HUES48 (cell line): ENCODE results near the gene E2F2.

Experiments used
- H3K27ac ChIP-seq: one replicate; pipeline ENCODE4 v1.7.0; 2013; ENCODE audit warnings: low read depth, low read length, inconsistent platforms
- H3K27me3 ChIP-seq: 2 replicates; pipeline ENCODE4 v1.6.1; 2013; ENCODE audit warnings: mild to moderate bottlenecking, low read length; ENCODE audit not compliant: control insufficient read depth, insufficient read depth
- H3K36me3 ChIP-seq: 2 replicates; pipeline ENCODE4 v1.6.1; 2013; ENCODE audit warnings: low read length; ENCODE audit not compliant: control insufficient read depth, insufficient read depth
- H3K4me1 ChIP-seq: 2 replicates; pipeline ENCODE4 v1.6.1; 2013; ENCODE audit warnings: mild to moderate bottlenecking, low read length; ENCODE audit not compliant: control insufficient read depth, insufficient read depth
- H3K4me3 ChIP-seq: 2 replicates; pipeline ENCODE4 v1.5.1; 2013; ENCODE audit warnings: mild to moderate bottlenecking, low read depth, low read length
- H3K9ac ChIP-seq: 2 replicates; pipeline ENCODE4 v1.6.1; 2013; ENCODE audit warnings: mild to moderate bottlenecking, low read depth, low read length, moderate library complexity
- H3K9me3 ChIP-seq: 2 replicates; pipeline ENCODE4 v1.6.1; 2013; ENCODE audit warnings: low read length; ENCODE audit not compliant: control insufficient read depth, insufficient read depth

Gene E2F2

GRCh38 chr1:23492132-23492720, 38.8 kb downstream of the E2F2 start:
- Histone ChIP-seq H3K27ac (no peak overlapping the region), H3K4me3 (no peak overlapping the region), H3K9me3 (no peaks in the 10 kb centered on the region), H3K27me3 (peaks cover 3% of the 10 kb centered on the region; the same call in 1 of the 2 replicates), H3K4me1 (no peaks in the 10 kb centered on the region), H3K36me3 (no peaks in the 10 kb centered on the region), H3K9ac (no peak overlapping the region)

- Histone ChIP-seq H3K4me1 (peaks cover 5% of the 10 kb centered on the region; the same call in 1 of the 2 replicates), H3K27me3 (peaks cover 10% of the 10 kb centered on the region), H3K9me3 (no peaks in the 10 kb centered on the region), H3K27ac (no peak overlapping the region), H3K4me3 (no peak overlapping the region), H3K36me3 (no peaks in the 10 kb centered on the region), H3K9ac (no peak overlapping the region)
These were observed 41.2 kb downstream of the E2F2 start for GRCh38 chr1:23489842-23490241.

- H3K27ac ChIP-seq, result no peak overlapping the region
- no peaks in the 10 kb centered on the region; the same call in 1 of the 2 replicates for H3K36me3 ChIP-seq
- no peaks in the 10 kb centered on the region for H3K9me3 ChIP-seq
- H3K4me1 ChIP-seq, result peaks cover 11% of the 10 kb centered on the region
- peaks cover 14% of the 10 kb centered on the region for H3K27me3 ChIP-seq
- H3K9ac ChIP-seq, result 0 out of 2 replicates have a peak overlapping the region, but pooled peaks have one; percentile 7
- H3K4me3 ChIP-seq, result peak overlapping the region; percentile 84
These were observed 46.1 kb downstream of the E2F2 start for GRCh38 chr1:23485002-23485332.

- Histone ChIP-seq H3K36me3 (no peaks in the 10 kb centered on the region; the same call in 1 of the 2 replicates), H3K9me3 (no peaks in the 10 kb centered on the region), H3K27me3 (peaks cover 14% of the 10 kb centered on the region), H3K27ac (peak overlapping the region; percentile 45), H3K4me1 (peaks cover 11% of the 10 kb centered on the region), H3K4me3 (peak overlapping the region; percentile 84), H3K9ac (peak overlapping the region; percentile 7; the same call in 1 of the 2 replicates)
These were observed 46.6 kb downstream of the E2F2 start for GRCh38 chr1:23484253-23485001.

GRCh38 chr1:23483321-23484252, 47.4 kb downstream of the E2F2 start, which contains the start of gene ASAP3:
Gene ASAP3 (minus strand): TSS chr1:23484179. CDS start chr1:23484133, 46 bp downstream.
- H3K27ac ChIP-seq, result peak within 1 kb of the TSS; percentile 66
- H3K4me3 ChIP-seq, result peak within 1 kb of the TSS; percentile 84
- no peaks in the 10 kb centered on the region for H3K9me3 ChIP-seq
- H3K36me3 ChIP-seq, result no peaks in the 10 kb centered on the region; the same call in 1 of the 2 replicates
- peaks cover 14% of the 10 kb centered on the region for H3K27me3 ChIP-seq
- H3K9ac ChIP-seq, result peak within 1 kb of the TSS; percentile 38
- peaks cover 11% of the 10 kb centered on the region for H3K4me1 ChIP-seq

- no peak overlapping the region for H3K27ac ChIP-seq
- H3K36me3 ChIP-seq, result no peaks in the 10 kb centered on the region; the same call in 1 of the 2 replicates
- H3K9me3 ChIP-seq, result no peaks in the 10 kb centered on the region
- H3K9ac ChIP-seq, result no peak overlapping the region
- no peak overlapping the region for H3K4me3 ChIP-seq
- H3K27me3 ChIP-seq, result peaks cover 11% of the 10 kb centered on the region
- H3K4me1 ChIP-seq, result peaks cover 11% of the 10 kb centered on the region
These were observed 49.1 kb downstream of the E2F2 start for GRCh38 chr1:23481904-23482303.

GRCh38 chr1:23481026-23481597, 49.9 kb downstream of the E2F2 start:
- H3K27ac ChIP-seq, result no peak overlapping the region
- peaks cover 11% of the 10 kb centered on the region for H3K27me3 ChIP-seq
- H3K36me3 ChIP-seq, result no peaks in the 10 kb centered on the region; the same call in 1 of the 2 replicates
- H3K9me3 ChIP-seq, result no peaks in the 10 kb centered on the region
- no peak overlapping the region for H3K4me3 ChIP-seq
- H3K9ac ChIP-seq, result no peak overlapping the region
- H3K4me1 ChIP-seq, result peaks cover 11% of the 10 kb centered on the region

GRCh38 chr1:23480187-23481025, 50.6 kb downstream of the E2F2 start:
- Histone ChIP-seq H3K4me1 (peaks cover 11% of the 10 kb centered on the region), H3K27me3 (peaks cover 10% of the 10 kb centered on the region), H3K27ac (no peak overlapping the region)

GRCh38 chr1:23479666-23479941, 51.4 kb downstream of the E2F2 start:
- Histone ChIP-seq H3K27me3 (peaks cover 4% of the 10 kb centered on the region; the same call in 1 of the 2 replicates), H3K9ac (no peak overlapping the region), H3K9me3 (no peaks in the 10 kb centered on the region), H3K4me1 (peaks cover 4% of the 10 kb centered on the region; the same call in 1 of the 2 replicates), H3K36me3 (no peaks in the 10 kb centered on the region; the same call in 1 of the 2 replicates), H3K27ac (no peak overlapping the region), H3K4me3 (no peak overlapping the region)

More at GRCh38 chr1:23480187-23481025, 50.6 kb downstream of the E2F2 start:
- no peaks in the 10 kb centered on the region for H3K9me3 ChIP-seq
- H3K36me3 ChIP-seq, result no peaks in the 10 kb centered on the region; the same call in 1 of the 2 replicates
- no peak overlapping the region for H3K9ac ChIP-seq
- no peak overlapping the region for H3K4me3 ChIP-seq
